OCI-LY7 (cell line): ENCODE measurements around the gene ACSF2.

Experiments
- EZH2phosphoT487 ChIP-seq: fragments of 200-600 bp; sonication (generic); IDR thresholded peaks from 2 replicates; pipeline ENCODE4 v1.6.1; 2018; ENCODE audit warnings: low read depth, borderline replicate concordance, mild to moderate bottlenecking, mixed run types, antibody characterized with exemption, low read length, moderate library complexity, mixed read lengths
- TF ChIP-seq, protein P1 (sequence below): fragments of 200-600 bp; sonication (generic); conservative IDR thresholded peaks from 2 replicates; pipeline ENCODE4 v1.5.1; 2014; ENCODE audit warnings: mild to moderate bottlenecking, antibody characterized with exemption, low read length, moderate library complexity, mixed read lengths

DNA sequence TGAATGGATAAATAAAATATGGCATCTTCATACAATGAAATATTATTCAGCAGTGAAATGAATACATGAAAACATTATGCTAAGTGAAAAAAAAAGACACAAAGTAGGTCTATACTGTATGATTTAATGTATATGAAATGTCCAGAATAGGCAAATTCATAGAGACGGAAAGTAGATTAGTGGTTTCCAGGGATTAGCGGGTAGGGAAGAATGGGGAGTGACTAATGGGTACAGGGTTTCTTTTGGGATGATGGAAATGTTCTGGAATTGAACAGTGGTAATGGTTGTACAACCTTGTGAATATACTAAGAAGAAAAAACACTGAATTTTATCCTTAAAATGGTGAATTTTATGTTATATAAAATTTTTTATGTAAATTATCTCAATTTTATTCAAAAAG, 73.7 kb downstream of the ACSF2 start:
- TF ChIP-seq, protein P1, sequence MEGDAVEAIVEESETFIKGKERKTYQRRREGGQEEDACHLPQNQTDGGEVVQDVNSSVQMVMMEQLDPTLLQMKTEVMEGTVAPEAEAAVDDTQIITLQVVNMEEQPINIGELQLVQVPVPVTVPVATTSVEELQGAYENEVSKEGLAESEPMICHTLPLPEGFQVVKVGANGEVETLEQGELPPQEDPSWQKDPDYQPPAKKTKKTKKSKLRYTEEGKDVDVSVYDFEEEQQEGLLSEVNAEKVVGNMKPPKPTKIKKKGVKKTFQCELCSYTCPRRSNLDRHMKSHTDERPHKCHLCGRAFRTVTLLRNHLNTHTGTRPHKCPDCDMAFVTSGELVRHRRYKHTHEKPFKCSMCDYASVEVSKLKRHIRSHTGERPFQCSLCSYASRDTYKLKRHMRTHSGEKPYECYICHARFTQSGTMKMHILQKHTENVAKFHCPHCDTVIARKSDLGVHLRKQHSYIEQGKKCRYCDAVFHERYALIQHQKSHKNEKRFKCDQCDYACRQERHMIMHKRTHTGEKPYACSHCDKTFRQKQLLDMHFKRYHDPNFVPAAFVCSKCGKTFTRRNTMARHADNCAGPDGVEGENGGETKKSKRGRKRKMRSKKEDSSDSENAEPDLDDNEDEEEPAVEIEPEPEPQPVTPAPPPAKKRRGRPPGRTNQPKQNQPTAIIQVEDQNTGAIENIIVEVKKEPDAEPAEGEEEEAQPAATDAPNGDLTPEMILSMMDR: no peak
- TF ChIP-seq EZH2phosphoT487: no peak
